ENCODE measurements around the gene PFN4. TPM values are rescaled to one million over a fixed set of nuclear protein-coding genes. Genes with fewer than 3 reads are reported as not detected.
"Not testable (repeated sequence)": the region's sequence is repeated elsewhere in the genome, so short reads cannot be mapped to it uniquely, and the experiment has no call there.

Gene PFN4
- total RNA-seq, 4 donors from 2014 or later, result 1.0 TPM; not detected in 3

DNA sequence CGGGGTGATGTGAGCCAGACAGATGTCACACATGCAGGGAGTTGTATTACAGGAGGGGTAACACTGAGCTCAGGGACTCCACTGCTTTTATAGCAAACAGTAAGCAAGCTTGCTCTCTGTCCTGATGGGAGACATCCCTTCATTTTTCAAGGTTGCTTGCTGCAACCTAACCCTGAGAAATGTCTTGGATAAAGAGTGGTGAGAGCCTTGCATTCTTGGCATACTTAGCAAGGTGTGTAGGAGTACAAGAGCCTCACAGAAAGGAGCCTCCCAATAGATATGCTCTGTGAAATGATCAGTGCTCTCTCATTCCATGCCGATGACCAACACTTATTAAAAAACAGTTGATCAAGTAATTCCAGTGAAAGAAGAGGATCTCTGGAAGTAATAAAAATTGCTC, 8.1 kb downstream of the PFN4 start:
- peaks cover 3% of the 10 kb centered on the region for H3K36me3 ChIP-seq
- TF ChIP-seq EP300 (IDR thresholded peaks at IDR 0.05) (no peak), POLR2A (IDR thresholded peaks at IDR 0.05) (no peak), POLR2AphosphoS5 (IDR thresholded peaks at IDR 0.05) (no peak)
- TF ChIP-seq, protein P1, sequence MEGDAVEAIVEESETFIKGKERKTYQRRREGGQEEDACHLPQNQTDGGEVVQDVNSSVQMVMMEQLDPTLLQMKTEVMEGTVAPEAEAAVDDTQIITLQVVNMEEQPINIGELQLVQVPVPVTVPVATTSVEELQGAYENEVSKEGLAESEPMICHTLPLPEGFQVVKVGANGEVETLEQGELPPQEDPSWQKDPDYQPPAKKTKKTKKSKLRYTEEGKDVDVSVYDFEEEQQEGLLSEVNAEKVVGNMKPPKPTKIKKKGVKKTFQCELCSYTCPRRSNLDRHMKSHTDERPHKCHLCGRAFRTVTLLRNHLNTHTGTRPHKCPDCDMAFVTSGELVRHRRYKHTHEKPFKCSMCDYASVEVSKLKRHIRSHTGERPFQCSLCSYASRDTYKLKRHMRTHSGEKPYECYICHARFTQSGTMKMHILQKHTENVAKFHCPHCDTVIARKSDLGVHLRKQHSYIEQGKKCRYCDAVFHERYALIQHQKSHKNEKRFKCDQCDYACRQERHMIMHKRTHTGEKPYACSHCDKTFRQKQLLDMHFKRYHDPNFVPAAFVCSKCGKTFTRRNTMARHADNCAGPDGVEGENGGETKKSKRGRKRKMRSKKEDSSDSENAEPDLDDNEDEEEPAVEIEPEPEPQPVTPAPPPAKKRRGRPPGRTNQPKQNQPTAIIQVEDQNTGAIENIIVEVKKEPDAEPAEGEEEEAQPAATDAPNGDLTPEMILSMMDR (IDR thresholded peaks at IDR 0.05), result no peak
- DNase-seq (ENCODE audit: low spot score in 2 of 2), result no peak
- H3K4me1 ChIP-seq, result no peaks in the 10 kb centered on the region
- H3K9me3 ChIP-seq, result no peaks in the 10 kb centered on the region
- H3K4me3 ChIP-seq, result no peak overlapping the region
- H3K27me3 ChIP-seq, result no peaks in the 10 kb centered on the region
- H3K27ac ChIP-seq, result no peak overlapping the region
- 38% methylated on average over 2 of the region's 2 CpGs for WGBS

DNA sequence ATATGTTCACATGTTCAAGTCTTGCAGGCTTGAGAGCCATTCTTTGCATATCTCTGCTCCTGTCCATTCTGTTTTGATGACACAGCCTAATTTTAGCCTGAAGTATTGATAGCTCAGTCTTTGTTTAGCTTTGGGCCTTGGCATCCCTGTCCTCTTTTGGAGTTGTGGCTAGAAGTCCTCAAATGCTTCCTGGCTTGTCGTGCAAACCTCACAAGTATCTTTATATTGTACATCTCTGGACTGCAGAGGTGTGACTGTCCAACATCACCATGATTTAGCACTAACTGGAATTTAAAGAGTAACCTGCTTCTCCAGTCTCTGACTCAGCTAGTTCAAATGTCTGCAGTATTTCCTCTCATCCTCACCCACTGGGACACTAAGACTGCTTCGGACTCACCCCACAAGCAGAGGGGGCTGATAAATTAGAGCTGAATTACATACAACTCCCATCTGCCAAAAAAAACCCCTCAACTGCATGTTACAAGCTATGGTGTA, 11.7 kb downstream of the PFN4 start:
- H3K27ac ChIP-seq, result no peak overlapping the region
- no peaks in the 10 kb centered on the region for H3K4me1 ChIP-seq
- no peaks in the 10 kb centered on the region for H3K9me3 ChIP-seq
- no peaks in the 10 kb centered on the region for H3K27me3 ChIP-seq
- WGBS, result 72% methylated on average over 2 of the region's 2 CpGs
- DNase-seq (ENCODE audit: low spot score in 2 of 2), result no peak
- TF ChIP-seq, protein P1 (IDR thresholded peaks at IDR 0.05), result no peak
- TF ChIP-seq EP300 (IDR thresholded peaks at IDR 0.05) (no peak), POLR2A (IDR thresholded peaks at IDR 0.05) (no peak), POLR2AphosphoS5 (IDR thresholded peaks at IDR 0.05) (no peak)
- H3K4me3 ChIP-seq, result no peak overlapping the region
- H3K36me3 ChIP-seq, result peaks cover 3% of the 10 kb centered on the region

DNA sequence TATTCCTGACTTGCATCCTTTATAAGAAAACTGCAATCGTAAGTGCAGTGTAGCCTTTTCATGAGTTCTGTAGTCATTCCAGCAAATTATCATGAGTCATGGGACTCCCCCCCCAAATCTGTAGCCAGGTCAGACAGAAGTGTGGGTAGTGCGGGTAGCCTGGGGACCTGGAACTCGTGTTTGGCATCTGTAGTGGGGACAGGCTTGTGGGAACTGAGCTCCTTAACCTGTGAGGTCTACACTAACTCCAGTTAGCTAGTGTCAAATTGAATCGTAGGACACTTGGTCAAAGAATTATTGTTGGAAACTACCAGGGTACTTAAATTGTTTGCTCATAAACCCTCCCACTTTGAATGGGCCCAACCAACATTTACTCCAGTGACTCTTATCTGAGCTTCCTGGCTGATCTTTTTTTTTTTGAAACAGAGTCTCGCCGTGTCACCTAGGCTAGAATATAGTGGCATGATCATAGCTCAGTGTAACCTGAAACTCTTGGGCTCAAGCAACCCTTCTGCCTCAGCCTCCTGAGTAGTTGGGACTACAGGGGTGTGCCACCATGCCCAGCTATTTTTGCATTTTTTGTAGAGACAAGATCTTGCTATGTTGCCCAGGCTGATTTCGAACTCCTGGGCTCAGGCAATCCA, 12.4 kb downstream of the PFN4 start:
- no peak overlapping the region for H3K4me3 ChIP-seq
- DNase-seq (ENCODE audit: low spot score in 2 of 2), result no peak
- no peaks in the 10 kb centered on the region for H3K27me3 ChIP-seq
- H3K9me3 ChIP-seq, result no peaks in the 10 kb centered on the region
- no peak overlapping the region for H3K27ac ChIP-seq
- TF ChIP-seq POLR2A (IDR thresholded peaks at IDR 0.05), result no peak
- no peak for TF ChIP-seq EP300 (IDR thresholded peaks at IDR 0.05)
- TF ChIP-seq, protein P1 (IDR thresholded peaks at IDR 0.05), result no peak
- TF ChIP-seq POLR2AphosphoS5 (IDR thresholded peaks at IDR 0.05), result no peak
- WGBS, result 80% methylated on average over 7 of the region's 7 CpGs
- peaks cover 3% of the 10 kb centered on the region for H3K36me3 ChIP-seq
- H3K4me1 ChIP-seq, result no peaks in the 10 kb centered on the region

- H3K27ac ChIP-seq; H3K27me3 ChIP-seq; H3K9me3 ChIP-seq; H3K36me3 ChIP-seq; H3K4me1 ChIP-seq; H3K4me3 ChIP-seq; DNase-seq (ENCODE audit: low spot score in 2 of 2): not testable (repeated sequence)
- 96% methylated on average over 1 of the region's 1 CpG for WGBS
These were observed 13.7 kb downstream of the PFN4 start for GRCh38 chr2:24109431-24109830.

GRCh38 chr2:24107336-24107735, 15.8 kb downstream of the PFN4 start:
- H3K9me3 ChIP-seq, result no peaks in the 10 kb centered on the region
- H3K4me1 ChIP-seq, result no peaks in the 10 kb centered on the region
- TF ChIP-seq POLR2AphosphoS5 (IDR thresholded peaks at IDR 0.05), result no peak
- TF ChIP-seq, protein P1 (IDR thresholded peaks at IDR 0.05), result no peak
- no peak for TF ChIP-seq EP300 (IDR thresholded peaks at IDR 0.05)
- no peak for TF ChIP-seq POLR2A (IDR thresholded peaks at IDR 0.05)
- WGBS, result 46% methylated on average over 1 of the region's 1 CpG
- no peak overlapping the region for H3K27ac ChIP-seq
- H3K36me3 ChIP-seq, result no peaks in the 10 kb centered on the region
- DNase-seq (ENCODE audit: low spot score in 2 of 2), result no peak
- no peaks in the 10 kb centered on the region for H3K27me3 ChIP-seq
- no peak overlapping the region for H3K4me3 ChIP-seq

GRCh38 chr2:24106786-24107185, 16.3 kb downstream of the PFN4 start:
- no peaks in the 10 kb centered on the region for H3K27me3 ChIP-seq
- no peak for TF ChIP-seq POLR2A (IDR thresholded peaks at IDR 0.05)
- no peak for TF ChIP-seq POLR2AphosphoS5 (IDR thresholded peaks at IDR 0.05)
- TF ChIP-seq EP300 (IDR thresholded peaks at IDR 0.05), result no peak
- TF ChIP-seq, protein P1 (IDR thresholded peaks at IDR 0.05), result no peak

More at GRCh38 chr2:24106786-24107185, 16.3 kb downstream of the PFN4 start:
- no peaks in the 10 kb centered on the region for H3K4me1 ChIP-seq
- H3K27ac ChIP-seq, result no peak overlapping the region
- no peaks in the 10 kb centered on the region for H3K9me3 ChIP-seq
- no peak for DNase-seq (ENCODE audit: low spot score in 2 of 2)
- no peak overlapping the region for H3K4me3 ChIP-seq
- no peaks in the 10 kb centered on the region for H3K36me3 ChIP-seq

Measured in suprapubic skin (tissue), 4 donors.